ENCODE data around the gene RNF141.

RNF141 gene

GRCh38 chr11:10522276-10522675, 18.7 kb downstream of the RNF141 start:
- DNase-seq, result no peak

- DNase-seq, result no peak
Measured at GRCh38 chr11:10520562-10520961, 20.4 kb downstream of the RNF141 start.

DNA sequence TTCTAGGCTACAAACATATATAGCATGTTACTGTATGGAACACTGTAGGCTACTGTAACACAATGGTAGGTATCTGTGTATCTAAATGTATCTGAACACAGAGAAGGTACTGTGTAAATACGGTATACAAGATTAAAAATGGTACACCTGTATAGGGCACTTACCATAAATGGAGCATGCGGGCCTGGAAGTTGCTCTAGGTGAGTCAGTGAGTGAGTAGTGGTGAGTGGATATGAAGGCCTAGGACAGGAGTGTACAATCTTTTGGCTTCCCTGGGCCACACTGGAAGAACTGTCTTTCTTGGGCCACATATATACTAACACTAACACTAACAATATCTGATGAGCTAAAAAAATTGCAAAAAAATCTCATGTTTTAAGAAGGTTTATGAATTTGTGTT, 21.4 kb downstream of the RNF141 start:
- no peak for DNase-seq

- DNase-seq, result no peak
Measured at GRCh38 chr11:10518891-10519290, 22.1 kb downstream of the RNF141 start.

GRCh38 chr11:10518123-10518522, 22.9 kb downstream of the RNF141 start:
- no peak for DNase-seq

DNA sequence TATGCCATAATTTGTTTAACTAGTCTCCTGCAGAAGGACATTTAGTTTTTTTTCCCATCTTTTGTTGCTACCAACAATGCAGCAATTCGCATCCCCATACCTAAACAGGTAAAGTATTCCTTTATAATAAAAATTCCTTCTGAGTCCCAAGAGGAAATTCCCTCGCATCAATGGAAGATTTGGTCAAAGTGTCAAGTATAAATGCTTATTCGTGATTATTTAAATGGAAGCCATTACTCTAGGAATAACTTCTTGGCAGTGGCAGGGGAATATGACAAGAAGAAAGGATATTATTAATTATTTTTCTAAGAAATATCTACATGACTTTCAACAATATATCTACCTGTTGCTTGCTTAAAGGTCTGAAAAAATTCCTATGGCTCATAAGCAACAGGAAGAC, 25.6 kb downstream of the RNF141 start:
- DNase-seq, result no peak

- no peak for DNase-seq
Measured at GRCh38 chr11:10514709-10515108, 26.3 kb downstream of the RNF141 start.

DNA sequence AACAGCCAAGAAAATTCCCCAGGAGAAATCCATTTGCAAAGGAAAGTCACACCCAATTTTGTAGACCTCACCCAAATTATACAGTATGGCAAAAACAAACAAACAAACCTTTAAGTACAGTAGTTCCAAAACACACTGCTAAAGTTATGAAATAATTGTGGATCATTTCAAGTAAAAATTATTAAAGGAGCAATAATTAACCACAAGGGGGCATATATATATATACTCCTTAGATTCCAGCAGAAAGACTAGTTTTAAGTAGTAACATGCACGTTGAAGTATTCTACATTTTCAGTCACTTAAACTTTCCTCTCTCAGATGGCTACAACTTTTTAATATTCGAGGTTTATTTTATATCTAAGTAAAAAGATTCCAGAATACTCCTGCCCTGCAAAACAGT, 26.8 kb downstream of the RNF141 start:
- DNase-seq, result no peak

GRCh38 chr11:10511181-10511621, 29.8 kb downstream of the RNF141 start:
- no peak for DNase-seq

- no peak for DNase-seq
Measured at GRCh38 chr11:10506008-10506370, 35.0 kb downstream of the RNF141 start.

- DNase-seq, result no peak
Measured at GRCh38 chr11:10505278-10506007, 35.5 kb downstream of the RNF141 start.

- DNase-seq, result no peak
Measured at GRCh38 chr11:10504490-10504889, 36.5 kb downstream of the RNF141 start.

DNA sequence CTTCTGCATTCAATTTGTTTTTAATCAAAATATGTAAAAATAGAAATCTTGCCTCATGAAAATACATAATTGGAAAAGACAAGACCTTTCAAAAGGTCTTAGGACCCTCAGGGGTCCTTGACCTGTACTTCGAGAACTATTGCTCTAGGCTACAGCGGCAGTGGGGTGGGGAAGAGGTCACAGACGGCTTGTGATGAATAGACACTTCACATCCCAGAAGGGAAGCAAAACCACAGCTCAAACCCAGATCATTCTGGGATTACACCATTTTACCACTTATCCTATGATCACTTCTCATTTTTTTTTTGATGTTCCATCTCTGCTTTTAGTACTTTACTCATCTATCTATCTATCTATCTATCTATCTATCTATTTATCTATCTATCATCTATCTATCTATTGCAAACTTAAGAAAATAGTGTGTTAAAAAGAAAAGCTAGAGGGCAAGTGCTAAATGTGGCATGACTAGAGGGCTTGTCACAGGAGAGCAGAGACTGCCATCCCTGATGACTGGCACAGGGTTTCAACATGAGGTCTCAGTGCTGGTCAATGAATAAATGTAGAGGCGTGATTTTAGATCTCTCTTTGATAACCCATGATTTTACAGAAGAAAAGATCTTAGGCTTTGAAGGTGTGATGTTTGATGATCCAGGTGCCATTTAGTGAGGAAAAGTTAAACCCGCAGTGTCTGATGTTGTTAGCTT, 37.1 kb downstream of the RNF141 start:
- no peak for DNase-seq

DNA sequence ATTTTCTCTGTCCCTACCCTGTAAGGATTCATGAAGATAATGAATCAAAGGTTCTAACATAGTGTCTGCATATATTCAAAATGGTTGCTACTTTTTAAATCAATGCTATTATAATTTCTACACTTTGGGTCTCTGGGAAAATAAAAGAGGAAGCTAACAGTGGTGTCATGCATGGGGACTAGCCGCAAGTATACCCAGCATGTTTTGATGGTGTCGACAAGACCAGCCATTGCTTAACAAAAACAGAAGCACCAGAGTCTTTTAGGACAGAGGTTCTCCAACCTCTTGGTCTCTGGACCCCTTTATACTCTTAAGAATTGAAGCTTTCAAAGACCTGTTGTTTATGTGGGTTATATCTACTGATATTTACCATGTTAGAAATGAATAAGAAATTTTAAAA, 37.8 kb downstream of the RNF141 start:
- DNase-seq, result no peak

- DNase-seq, result no peak
Measured at GRCh38 chr11:10502770-10503169, 38.2 kb downstream of the RNF141 start.

- DNase-seq, result no peak
Measured at GRCh38 chr11:10502065-10502680, 38.8 kb downstream of the RNF141 start.

DNA sequence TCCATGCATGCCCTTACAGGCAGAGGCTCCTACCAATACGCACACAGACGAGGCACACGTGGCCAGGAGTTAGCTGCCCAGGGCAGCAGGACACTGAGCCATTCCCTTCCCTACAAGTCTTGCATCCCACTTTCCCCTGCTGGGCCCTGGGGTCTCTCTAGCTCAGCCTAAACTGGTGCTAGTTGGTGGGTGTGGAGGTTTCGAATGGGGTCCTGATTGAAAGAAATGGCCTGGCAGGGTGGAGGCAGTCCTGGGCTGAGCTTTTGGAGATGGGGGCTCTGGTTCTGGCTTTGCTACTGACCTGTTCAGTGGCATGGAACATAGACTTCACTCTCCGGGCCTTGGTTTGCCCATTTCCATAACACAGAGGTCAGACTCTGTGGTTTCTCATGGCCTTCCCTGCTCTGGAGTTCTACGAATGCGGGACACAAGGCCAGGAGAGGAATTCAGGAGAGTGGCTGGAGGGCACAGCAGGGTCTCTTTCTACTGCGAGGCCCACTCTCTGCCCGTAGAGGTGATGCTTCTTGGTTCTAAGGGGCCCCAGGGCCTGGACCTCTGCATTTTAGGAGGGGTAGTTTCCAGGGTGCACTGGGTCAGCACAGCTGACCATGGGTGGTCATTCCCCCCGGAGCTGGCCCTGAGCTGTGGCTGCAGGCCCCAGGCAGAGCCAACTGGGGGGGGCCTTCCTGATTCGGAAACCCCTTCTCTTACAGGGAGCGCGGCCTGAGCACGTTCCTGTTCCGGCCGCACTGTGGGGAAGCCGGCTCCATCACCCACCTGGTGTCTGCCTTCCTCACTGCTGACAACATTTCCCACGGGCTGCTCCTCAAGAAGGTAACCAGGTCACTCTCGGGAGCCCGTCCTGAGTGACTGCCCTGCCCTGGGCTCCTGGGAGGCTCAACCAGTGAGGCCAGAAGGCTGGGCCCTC, 40.0 kb downstream of the RNF141 start:
- no peak for DNase-seq

DNA sequence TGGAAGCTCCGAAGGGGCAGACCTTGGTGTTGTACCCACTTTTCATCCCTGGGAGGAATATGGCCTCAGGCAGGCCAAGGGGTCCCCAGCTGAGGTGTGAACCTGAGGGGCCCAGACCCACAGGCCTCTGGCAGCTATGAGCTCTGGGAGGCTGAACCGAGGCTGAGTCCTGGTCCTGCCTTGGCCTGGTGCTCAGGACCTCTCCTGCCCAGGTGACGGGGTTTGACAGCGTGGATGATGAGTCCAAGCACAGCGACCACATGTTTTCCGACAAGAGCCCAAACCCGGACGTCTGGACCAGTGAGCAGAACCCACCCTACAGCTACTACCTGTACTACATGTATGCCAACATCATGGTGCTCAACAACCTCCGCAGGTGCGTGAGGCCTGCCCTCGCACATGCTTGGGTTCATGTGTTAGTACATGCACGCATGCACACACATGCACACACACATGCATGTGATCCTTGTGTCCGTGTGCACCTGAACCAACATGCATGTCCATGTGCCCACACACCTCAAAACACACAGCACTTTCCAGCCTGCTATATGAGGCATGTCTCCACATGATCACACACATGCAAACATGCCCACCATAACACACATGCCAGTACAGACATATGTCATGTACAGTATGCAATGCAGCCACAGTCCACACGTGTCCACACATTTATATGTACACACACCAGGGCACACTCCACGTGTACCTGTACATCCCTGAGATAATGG, 40.9 kb downstream of the RNF141 start:
- DNase-seq, result no peak

- no peak for DNase-seq
Measured at GRCh38 chr11:10499452-10499851, 41.5 kb downstream of the RNF141 start.

- no peak for DNase-seq
Measured at GRCh38 chr11:10498426-10499250, 42.3 kb downstream of the RNF141 start.

- DNase-seq, result no peak
Measured at GRCh38 chr11:10498022-10498400, 43.0 kb downstream of the RNF141 start.
